Raji (cell line): Measurements from ENCODE around the gene GLIS2.

Experiments
- POLR2A ChIP-seq: IDR thresholded peaks from 2 replicates; pipeline ENCODE4 v1.6.1; 2011; ENCODE audit warnings: low read depth, low read length, control low read depth; ENCODE audit not compliant: insufficient read depth

Gene GLIS2

GRCh38 chr16:4333308-4333638, 17.4 kb downstream of the GLIS2 start:
- TF ChIP-seq POLR2A: no peak

- TF ChIP-seq POLR2A: no peak
Measured at GRCh38 chr16:4334724-4335495, 19.0 kb downstream of the GLIS2 start.

- TF ChIP-seq POLR2A: no peak
Measured at GRCh38 chr16:4336701-4337539, 21.1 kb downstream of the GLIS2 start.

- TF ChIP-seq POLR2A: no peak
Measured at GRCh38 chr16:4337540-4338088, 21.7 kb downstream of the GLIS2 start.

GRCh38 chr16:4338125-4338582, 22.3 kb downstream of the GLIS2 start:
- TF ChIP-seq POLR2A: no peak

GRCh38 chr16:4338712-4339299, 22.9 kb downstream of the GLIS2 start:
- no peak for TF ChIP-seq POLR2A

DNA sequence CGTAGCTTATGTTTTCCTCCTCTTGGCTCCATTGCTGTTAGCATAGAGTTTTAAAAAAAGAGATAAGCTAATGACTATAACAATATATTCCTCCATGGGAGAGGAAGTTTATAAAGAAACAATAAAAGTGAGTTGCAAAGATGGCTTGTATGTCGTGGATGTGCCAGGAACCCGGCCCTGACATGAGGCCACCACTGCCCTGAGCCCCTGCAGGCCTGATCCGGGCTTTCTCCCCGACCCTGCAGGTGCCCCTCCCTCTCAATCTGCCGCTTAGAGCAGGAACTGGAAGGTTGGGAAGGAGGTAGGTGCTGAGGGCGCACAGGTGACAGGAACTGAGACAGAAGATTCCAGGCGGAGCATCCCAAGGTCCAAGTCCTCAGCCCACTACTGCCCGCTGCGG, 23.6 kb downstream of the GLIS2 start:
- TF ChIP-seq POLR2A: no peak

DNA sequence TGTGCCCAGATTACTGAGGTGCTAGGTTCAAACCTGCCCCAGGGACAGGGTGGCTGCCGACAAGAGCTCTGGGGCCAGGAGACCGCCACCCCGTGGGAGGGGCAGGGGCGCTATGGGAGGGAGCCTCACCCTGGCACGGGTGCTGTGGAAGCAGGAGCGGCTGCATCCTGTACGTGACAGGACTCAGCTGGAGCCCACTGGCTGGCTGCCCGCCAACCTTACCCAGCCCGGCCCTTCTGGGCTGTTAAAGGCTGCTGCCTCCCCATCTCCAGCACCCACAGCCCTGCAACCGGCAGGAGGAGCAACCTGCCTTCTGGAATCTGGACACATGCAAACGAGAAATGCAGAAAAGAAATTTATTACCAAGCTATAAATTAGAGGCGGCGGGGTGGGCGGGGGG, 24.0 kb downstream of the GLIS2 start:
- no peak for TF ChIP-seq POLR2A

GRCh38 chr16:4340443-4340842, 24.6 kb downstream of the GLIS2 start:
- TF ChIP-seq POLR2A: no peak

DNA sequence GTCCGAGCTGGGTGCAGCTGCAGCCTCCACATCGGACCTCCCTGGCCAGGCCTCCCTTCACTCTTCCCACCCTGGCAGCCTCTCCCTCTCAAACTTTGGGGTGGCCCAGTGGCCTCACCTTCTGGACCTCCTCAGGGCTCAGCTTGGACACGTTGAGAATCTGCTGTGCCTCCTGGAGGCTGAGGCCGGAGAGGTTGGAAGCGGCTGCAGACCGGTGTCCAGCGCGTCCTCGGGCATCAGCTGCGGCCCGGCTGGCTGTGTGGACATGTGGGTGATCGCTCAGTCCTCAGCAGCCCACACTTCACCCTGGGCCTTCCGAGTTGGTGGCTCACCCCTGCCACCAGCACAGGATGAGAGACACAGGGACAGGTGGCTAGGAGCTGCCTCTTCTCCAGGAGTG, 25.4 kb downstream of the GLIS2 start:
- no peak for TF ChIP-seq POLR2A

GRCh38 chr16:4342866-4343744, 27.2 kb downstream of the GLIS2 start:
- TF ChIP-seq POLR2A: no peak

GRCh38 chr16:4344983-4345835, 29.3 kb downstream of the GLIS2 start:
- no peak for TF ChIP-seq POLR2A

- TF ChIP-seq POLR2A: no peak
Measured at GRCh38 chr16:4345836-4346781, 30.2 kb downstream of the GLIS2 start.
